ENCODE results near the gene AFG3L2. TPM values are rescaled to one million over a fixed set of nuclear protein-coding genes. Genes with fewer than 3 reads are reported as not detected.

Gene AFG3L2
- total RNA-seq, 1 donor from 2014 or later: 51.7 TPM

- H3K36me3 Mint-ChIP-seq: peaks cover 4% of the 10 kb centered on the region
- H3F3A ChIP-seq (ENCODE audit: low read depth): peaks cover 21% of the 10 kb centered on the region
- H3K4me1 ChIP-seq: peaks cover 5% of the 10 kb centered on the region
- no peak overlapping the region for H3K27ac ChIP-seq
- H3K4me2 ChIP-seq: no peak overlapping the region
- H3K9ac ChIP-seq: no peak overlapping the region
- peaks cover 3% of the 10 kb centered on the region for H3K79me2 ChIP-seq (ENCODE audit: low read depth)
- H3K27ac Mint-ChIP-seq: no peak overlapping the region
- H2AFZ ChIP-seq (replicated peaks): no peak overlapping the region
- DNase-seq (ENCODE audit: low spot score): no peak
- no peaks in the 10 kb centered on the region for H3K9me3 ChIP-seq (ENCODE audit: low read depth)
- peaks cover 25% of the 10 kb centered on the region for H3K4me1 Mint-ChIP-seq
- H3K4me3 Mint-ChIP-seq: peak overlapping the region; percentile 76
- no peaks in the 10 kb centered on the region for H3K36me3 ChIP-seq
- H4K20me1 ChIP-seq (ENCODE audit: low read depth): no peaks in the 10 kb centered on the region
- H3K9me3 Mint-ChIP-seq: no peaks in the 10 kb centered on the region
- H3K4me3 ChIP-seq: no peak overlapping the region
- H3K27me3 Mint-ChIP-seq (ENCODE audit: insufficient read depth, low read depth): peaks cover 17% of the 10 kb centered on the region
- H3K27me3 ChIP-seq: peaks cover 39% of the 10 kb centered on the region
- TF ChIP-seq EZH2phosphoT487 (IDR thresholded peaks at IDR 0.05): no peak
Measured at GRCh38 chr18:12406371-12407111, 29.5 kb upstream of the AFG3L2 start.

GRCh38 chr18:12405066-12405465 lies 28.0 kb upstream of the AFG3L2 start:
- Mint-ChIP-seq H3K27me3 (ENCODE audit: insufficient read depth, low read depth) (peaks cover 16% of the 10 kb centered on the region), H3K36me3 (no peaks in the 10 kb centered on the region), H3K27ac (no peak overlapping the region), H3K9me3 (no peaks in the 10 kb centered on the region), H3K4me3 (no peak overlapping the region), H3K4me1 (peaks cover 20% of the 10 kb centered on the region)
- H3K4me1 ChIP-seq: peaks cover 5% of the 10 kb centered on the region
- TF ChIP-seq EZH2 (IDR thresholded peaks at IDR 0.05): no peak
- no peak for TF ChIP-seq CTCF (IDR thresholded peaks at IDR 0.05)
- no peak for TF ChIP-seq EZH2phosphoT487 (IDR thresholded peaks at IDR 0.05)
- H3K79me2 ChIP-seq (ENCODE audit: low read depth): peaks cover 3% of the 10 kb centered on the region
- H2AFZ ChIP-seq (replicated peaks): no peak overlapping the region
- H3K36me3 ChIP-seq: no peaks in the 10 kb centered on the region
- H3F3A ChIP-seq (ENCODE audit: low read depth): peaks cover 21% of the 10 kb centered on the region
- no peak overlapping the region for H3K9ac ChIP-seq
- H3K4me3 ChIP-seq: no peak overlapping the region
- no peaks in the 10 kb centered on the region for H3K9me3 ChIP-seq (ENCODE audit: low read depth)
- peaks cover 39% of the 10 kb centered on the region for H3K27me3 ChIP-seq
- no peak overlapping the region for H3K4me2 ChIP-seq
- no peak overlapping the region for H3K27ac ChIP-seq
- no peak for DNase-seq (ENCODE audit: low spot score)
- H4K20me1 ChIP-seq (ENCODE audit: low read depth): no peaks in the 10 kb centered on the region

GRCh38 chr18:12403601-12404506 lies 26.8 kb upstream of the AFG3L2 start:
- Histone ChIP-seq H3K4me1 (peaks cover 5% of the 10 kb centered on the region), H3K4me3 (no peak overlapping the region), H3K9me3 (ENCODE audit: low read depth) (no peaks in the 10 kb centered on the region), H3K27ac (no peak overlapping the region), H4K20me1 (ENCODE audit: low read depth) (no peaks in the 10 kb centered on the region), H3K36me3 (no peaks in the 10 kb centered on the region), H3K79me2 (ENCODE audit: low read depth) (peaks cover 2% of the 10 kb centered on the region), H2AFZ (replicated peaks) (no peak overlapping the region), H3K4me2 (no peak overlapping the region), H3K9ac (no peak overlapping the region), H3K27me3 (peaks cover 39% of the 10 kb centered on the region), H3F3A (ENCODE audit: low read depth) (peaks cover 15% of the 10 kb centered on the region)
- no peaks in the 10 kb centered on the region for H3K36me3 Mint-ChIP-seq
- H3K27me3 Mint-ChIP-seq (ENCODE audit: insufficient read depth, low read depth): peaks cover 17% of the 10 kb centered on the region
- H3K9me3 Mint-ChIP-seq: no peaks in the 10 kb centered on the region
- no peak for DNase-seq (ENCODE audit: low spot score)
- H3K4me3 Mint-ChIP-seq: no peak overlapping the region
- TF ChIP-seq EZH2phosphoT487 (IDR thresholded peaks at IDR 0.05) (no peak), CTCF (IDR thresholded peaks at IDR 0.05) (no peak), EZH2 (IDR thresholded peaks at IDR 0.05) (no peak)
- peaks cover 12% of the 10 kb centered on the region for H3K4me1 Mint-ChIP-seq
- H3K27ac Mint-ChIP-seq: no peak overlapping the region

Data from neural progenitor cell (in vitro differentiated cells).